Heart left ventricle (tissue), 16 donors: ENCODE measurements around the gene UNC5C. TPM values are rescaled to one million over a fixed set of nuclear protein-coding genes. Genes with fewer than 3 reads are reported as not detected.
A peak's percentile ranks its signal among the peaks of the same experiment; 100 is the strongest.

ENCODE experiments used
- ATAC-seq, 4 donors: fragments of 200-7000 bp; cut with Tn5 transposase; one replicate each; pipeline ENCODE4 v1.9.1; 2020 to 2022; ENCODE audit warnings: moderate library complexity in 4 of 4, mild to moderate bottlenecking in 3 of 4, moderate number of reproducible peaks in 1 of 4
- DNase-seq, 5 donors: peaks; one replicate each; pipeline ENCODE4 v3.0.0-alpha.2; 2020
- H3K27ac ChIP-seq, 12 donors: fragments of 200-600 bp; sonication (generic) in 4 of 12; one replicate each; pipeline versions ENCODE4 v1.5.0 to v1.8.0; 2016 to 2022; ENCODE audit warnings: mild to moderate bottlenecking in 2 of 12
- H3K27me3 ChIP-seq, 9 donors: fragments of 200-600 bp; sonication (generic) in 2 of 9; one replicate each; pipeline versions ENCODE4 v1.5.1 to v1.8.0; 2016 to 2022; ENCODE audit warnings: mild to moderate bottlenecking in 3 of 9
- H3K36me3 ChIP-seq, 9 donors: fragments of 200-600 bp; sonication (generic) in 2 of 9; one replicate each; pipeline versions ENCODE4 v1.5.0 to v1.8.0; 2018 to 2022; ENCODE audit warnings: mild to moderate bottlenecking in 2 of 9
- H3K4me1 ChIP-seq, 12 donors: fragments of 200-600 bp; sonication (generic) in 4 of 12; one replicate each; pipeline versions ENCODE4 v1.5.0 to v1.8.0; 2016 to 2022; ENCODE audit warnings: mild to moderate bottlenecking in 3 of 12
- H3K4me3 ChIP-seq, 12 donors: fragments of 200-600 bp; sonication (generic) in 4 of 12; one replicate each; pipeline versions ENCODE4 v1.5.0 to v1.8.0; 2017 to 2022; ENCODE audit warnings: mild to moderate bottlenecking in 9 of 12, moderate library complexity in 4 of 12
- H3K9me3 ChIP-seq, 12 donors: fragments of 200-600 bp; sonication (generic) in 4 of 12; one replicate each; pipeline versions ENCODE4 v1.5.0 to v1.8.0; 2016 to 2022; ENCODE audit warnings: mild to moderate bottlenecking in 1 of 12
- CTCF ChIP-seq, 12 donors: fragments of 200-600 bp; sonication (generic) in 4 of 12; IDR thresholded peaks; one replicate each; pipeline versions ENCODE4 v1.5.0 to v1.8.0; 2018 to 2022; ENCODE audit warnings: antibody characterized with exemption in 12 of 12, mild to moderate bottlenecking in 5 of 12
- POLR2A ChIP-seq, 2 donors: fragments of 450-650 bp; IDR thresholded peaks; one replicate each; pipeline ENCODE4 v1.6.1; 2017; ENCODE audit warnings: antibody characterized with exemption in 2 of 2, mild to moderate bottlenecking in 2 of 2, moderate library complexity in 2 of 2
- WGBS, 4 donors: extraction: QIAGEN DNeasy Blood & Tissue Kit in 2 of 4; methylation state at CpG; one replicate each; pipeline versions ENCODE4 v1.1.5 to v1.1.7; 2013 to 2018; 5-methylcytosine and 5-hydroxymethylcytosine counted together
- intact Hi-C, 10 donors: fragments of 100-400 bp; cut with DNase I; formaldehyde crosslinking; loops; one replicate each; pipeline versions ENCODE4 v1.11.1 to v1.14.2; 2022
- polyA plus RNA-seq, 2 donors: library from polyadenylated mRNA; stranded (reverse); fragments of 200-250 nt; gene quantifications; one replicate each; pipeline ENCODE4 v1.2.3, GENCODE V29; 2013
- total RNA-seq, 9 donors: library from RNA; depleted of rRNA in 2 of 9; stranded (reverse); fragments of >200 nt in 2 of 9; fragmentation: NEBNext Ultra II Directional in 3 of 9; extraction: Animal tissue kit (Norgen Biotek cat#: 25700) in 3 of 9; gene quantifications; one replicate each; pipeline versions ENCODE4 v1.1.0 to v1.2.4, GENCODE V29; 2016 to 2023
- donor health status: ischemic (EF 13 %, LVEDD 7.1; RV severe dilation, severe dysfunction).
- donor health status: healthy with polysubstance abuse.
- donor health status: DM: no; HTN: yes; CAD: no.
- donor health status: DM: no; HTN: no; CAD: no.
- donor health status: ischemic (EF 25% LVEDD 6.9; RV normal size, moderate dysfunction).
- donor health status: ischemic (EF 25% LVEDD 5.7; RV mildly dilated, moderate dysfunction).
- donor health status: healthy.
- donor health status: DM: yes; HTN: yes; CAD: no.
- donor health status: ischemic (EF 35%, LVEDD 5.7; RV mildly dilated, moderate dysfunction).
- donor health status: nonischemic (EF 11% LVEDD 7.7; RV severe dilation, severe dysfunction).
- donor health status: DM: yes; HTN: yes; CAD: no.
- donor health status: PGD.
- donor health status: ischemic (EF 29% LVEDD 5.4; RV normal size, mild dysfunction).
- donor health status: nonischemic (EF 23%, LVEDD 6.1; RV moderate dilation, normal function).

The UNC5C gene
- total and polyA plus RNA-seq, 11 donors = 0.23 to 2.8 (median 1.7) TPM

GRCh38 chr4:95394752-95395306, 153.9 kb downstream of the UNC5C start:
- ATAC-seq = peak in 1 of 4 donors; percentile 38
- intact Hi-C loops = no loop called here
- WGBS, 4 donors = 81 to 88% (median 84%) methylated on average over 2 of the region's 2 CpGs

GRCh38 chr4:95393821-95394220, 155.0 kb downstream of the UNC5C start:
- no peak for TF ChIP-seq CTCF (IDR thresholded peaks at IDR 0.05)
- TF ChIP-seq POLR2A (IDR thresholded peaks at IDR 0.05) = no peak
- intact Hi-C loops = no loop called here
- no peaks in the 10 kb centered on the region for H3K36me3 ChIP-seq
- no peaks in the 10 kb centered on the region for H3K9me3 ChIP-seq
- peaks cover 0 to 7% (median 0%) of the 10 kb centered on the region in 12 donors for H3K4me1 ChIP-seq
- ATAC-seq = no peak
- WGBS, 4 donors = 63 to 72% (median 67%) methylated on average over 1 of the region's 1 CpG
- DNase-seq = no peak
- H3K27ac ChIP-seq = no peak overlapping the region
- H3K27me3 ChIP-seq = no peaks in the 10 kb centered on the region
- no peak overlapping the region for H3K4me3 ChIP-seq

More at GRCh38 chr4:95394752-95395306, 153.9 kb downstream of the UNC5C start:
- TF ChIP-seq CTCF (IDR thresholded peaks at IDR 0.05) (no peak), POLR2A (IDR thresholded peaks at IDR 0.05) (no peak)
- no peak for DNase-seq
- Histone ChIP-seq H3K4me3 (no peak overlapping the region), H3K9me3 (no peaks in the 10 kb centered on the region), H3K4me1 (peaks cover 0 to 7% (median 0%) of the 10 kb centered on the region in 12 donors), H3K36me3 (no peaks in the 10 kb centered on the region), H3K27me3 (no peaks in the 10 kb centered on the region), H3K27ac (no peak overlapping the region)

- H3K36me3 ChIP-seq = no peaks in the 10 kb centered on the region
- no peaks in the 10 kb centered on the region for H3K27me3 ChIP-seq
- no peak for ATAC-seq
- no peak overlapping the region for H3K4me3 ChIP-seq
- DNase-seq = no peak
- intact Hi-C loops = no loop called here
- H3K9me3 ChIP-seq = no peaks in the 10 kb centered on the region
- no peaks in the 10 kb centered on the region for H3K4me1 ChIP-seq
- no peak for TF ChIP-seq POLR2A (IDR thresholded peaks at IDR 0.05)
- no peak for TF ChIP-seq CTCF (IDR thresholded peaks at IDR 0.05)
- no peak overlapping the region for H3K27ac ChIP-seq
Measured at GRCh38 chr4:95388911-95389310, 159.9 kb downstream of the UNC5C start.

GRCh38 chr4:95387719-95388118, 161.1 kb downstream of the UNC5C start:
- no peaks in the 10 kb centered on the region for H3K36me3 ChIP-seq
- H3K9me3 ChIP-seq = no peaks in the 10 kb centered on the region
- ATAC-seq (no peak), DNase-seq (no peak)
- 86 to 96% (median 89%) methylated on average over 1 of the region's 1 CpG for WGBS, 4 donors
- intact Hi-C loops = no loop called here
- H3K27ac ChIP-seq = no peak overlapping the region
- H3K4me1 ChIP-seq = no peaks in the 10 kb centered on the region
- no peaks in the 10 kb centered on the region for H3K27me3 ChIP-seq
- TF ChIP-seq CTCF (IDR thresholded peaks at IDR 0.05) (no peak), POLR2A (IDR thresholded peaks at IDR 0.05) (no peak)
- H3K4me3 ChIP-seq = no peak overlapping the region
